Caco-2 (cell line): ENCODE measurements around the gene CRYBA1. TPM values are rescaled to one million over a fixed set of nuclear protein-coding genes. Genes with fewer than 3 reads are reported as not detected.

Experiments used
- BruUV-seq: library from RNA; stranded (reverse); fragments of 400-500 nt; replicated peaks from 2 replicates; lab custom pipeline; 2021; lab: Mats Ljungman, UMichigan
- CTCF ChIA-PET: fragments of 300-600 bp; sonication (Branson Sonifier 250); formaldehyde crosslinking; loops from one replicate; lab custom pipeline; 2022; ENCODE audit warnings: antibody characterized with exemption; lab: Charles Lee
- POLR2A ChIA-PET: fragments of 300-600 bp; sonication (Branson Sonifier 250); formaldehyde crosslinking; loops from one replicate; lab custom pipeline; 2022; ENCODE audit warnings: antibody characterized with exemption; lab: Charles Lee
- DNase-seq, 2 experiments: peaks; one replicate each; pipeline versions ENCODE4 v3.0.0 to v3.0.0-alpha.2; 2020 to 2022
- H3K27me3 ChIP-seq: replicated peaks from 2 replicates; pipeline ENCODE4 v1.6.0; 2011; ENCODE audit warnings: low read length; ENCODE audit not compliant: control insufficient read depth, insufficient read depth
- H3K36me3 ChIP-seq: 2 replicates; pipeline ENCODE4 v1.5.1; 2011; ENCODE audit warnings: low read length; ENCODE audit not compliant: control insufficient read depth, insufficient read depth
- H3K4me1 ChIP-seq: fragments of 250-450 bp; sonication (Bioruptor Pico); 2 replicates; pipeline ENCODE4 v1.5.1; 2020; ENCODE audit warnings: mild to moderate bottlenecking
- H3K4me3 ChIP-seq: 2 replicates; pipeline ENCODE4 v1.5.1; 2011; ENCODE audit warnings: low read depth, mild to moderate bottlenecking, control low read depth, low read length
- H3K9me3 ChIP-seq: fragments of 250-450 bp; sonication (Bioruptor Pico); 2 replicates; pipeline ENCODE4 v1.5.1; 2020; ENCODE audit warnings: mild to moderate bottlenecking, moderate library complexity
- H3K27ac Mint-ChIP-seq: one replicate; pipeline ENCODE4 v1.8.0; 2022; ENCODE audit warnings: mixed read lengths; ENCODE audit not compliant: unreplicated experiment
- H3K27me3 Mint-ChIP-seq: one replicate; pipeline ENCODE4 v1.8.0; 2022; ENCODE audit warnings: mixed read lengths; ENCODE audit not compliant: insufficient read depth, unreplicated experiment
- H3K36me3 Mint-ChIP-seq: one replicate; pipeline ENCODE4 v1.8.0; 2022; ENCODE audit warnings: mild to moderate bottlenecking, mixed read lengths; ENCODE audit not compliant: insufficient read depth, unreplicated experiment
- H3K4me1 Mint-ChIP-seq: one replicate; pipeline ENCODE4 v1.8.0; 2022; ENCODE audit warnings: low read depth, mixed read lengths; ENCODE audit not compliant: unreplicated experiment
- H3K4me3 Mint-ChIP-seq: one replicate; pipeline ENCODE4 v1.8.0; 2022; ENCODE audit warnings: mild to moderate bottlenecking, moderate library complexity, mixed read lengths; ENCODE audit not compliant: unreplicated experiment
- H3K9me3 Mint-ChIP-seq: one replicate; pipeline ENCODE4 v1.8.0; 2022; ENCODE audit warnings: mixed read lengths; ENCODE audit not compliant: unreplicated experiment
- CTCF ChIP-seq, 2 experiments: fragments of 200-600 bp in 1 of 2; IDR thresholded peaks; 1 replicate in 1 of 2; 2 replicates in 1 of 2; pipeline versions ENCODE4 v1.5.1 to v1.8.0; 2011 to 2022; ENCODE audit warnings: antibody characterized with exemption in 1 of 2, control low read depth in 1 of 2, inconsistent platforms in 1 of 2, low read depth in 1 of 2, low read length in 1 of 2, mild to moderate bottlenecking in 1 of 2, moderate library complexity in 1 of 2; ENCODE audit not compliant: insufficient read depth in 1 of 2, severe bottlenecking in 1 of 2, unreplicated experiment in 1 of 2
- intact Hi-C: fragments of 100-400 bp; cut with micrococcal nuclease; formaldehyde crosslinking; loops from one replicate; pipeline ENCODE4 v1.10.0; 2022; ENCODE audit not compliant: unreplicated experiment
- total RNA-seq: library from RNA; stranded (reverse); gene quantifications from 2 replicates; pipeline ENCODE4 v1.2.3, GENCODE V29; 2022

CRYBA1 gene
- total RNA-seq, 1 experiment from 2014 or later, result not detected

GRCh38 chr17:29205047-29205446 lies 41.6 kb upstream of the CRYBA1 start:
- H3K9me3 Mint-ChIP-seq, result no peaks in the 10 kb centered on the region
- H3K36me3 Mint-ChIP-seq, result no peaks in the 10 kb centered on the region
- no peaks in the 10 kb centered on the region for H3K4me1 ChIP-seq
- no peak overlapping the region for H3K4me3 Mint-ChIP-seq
- H3K27me3 Mint-ChIP-seq, result peaks cover 5% of the 10 kb centered on the region
- no peaks in the 10 kb centered on the region for H3K27me3 ChIP-seq
- BruUV-seq, result no TSS peak
- CTCF ChIA-PET, result interaction anchor here (0.6 kb wide), 2 partner anchors 25 to 161 kb away, joined by 3 read pairs; partner anchors contain the start of gene MYO18A
- POLR2A ChIA-PET, result no interaction called here
- H3K27ac Mint-ChIP-seq, result no peak overlapping the region
- intact Hi-C loops, result no loop called here
- TF ChIP-seq CTCF (IDR thresholded peaks at IDR 0.05; ENCODE audit: insufficient read depth in 1 of 2, low read depth in 1 of 2, low read length in 1 of 2, severe bottlenecking in 1 of 2, unreplicated experiment in 1 of 2), result no peak
- DNase-seq, result no peak
- H3K4me1 Mint-ChIP-seq, result peaks cover 5% of the 10 kb centered on the region
- no peak overlapping the region for H3K4me3 ChIP-seq
- no peaks in the 10 kb centered on the region for H3K9me3 ChIP-seq
- no peaks in the 10 kb centered on the region for H3K36me3 ChIP-seq

- no peak overlapping the region for H3K27ac Mint-ChIP-seq
- H3K4me3 Mint-ChIP-seq, result no peak overlapping the region
- TF ChIP-seq CTCF (IDR thresholded peaks at IDR 0.05; ENCODE audit: insufficient read depth in 1 of 2, low read depth in 1 of 2, low read length in 1 of 2, severe bottlenecking in 1 of 2, unreplicated experiment in 1 of 2), result no peak
- ChIA-PET CTCF (interaction anchor here (0.9 to 1.4 kb wide), 3 partner anchors 12 to 59 kb away, joined by 3 to 6 read pairs (median 4); no protein-coding TSS in a partner anchor), POLR2A (no interaction called here)
- no peak overlapping the region for H3K4me3 ChIP-seq
- no peaks in the 10 kb centered on the region for H3K4me1 Mint-ChIP-seq
- no peaks in the 10 kb centered on the region for H3K36me3 ChIP-seq
- H3K9me3 Mint-ChIP-seq, result no peaks in the 10 kb centered on the region
- no peak for DNase-seq
- H3K4me1 ChIP-seq, result no peaks in the 10 kb centered on the region
- no peaks in the 10 kb centered on the region for H3K27me3 ChIP-seq
- H3K9me3 ChIP-seq, result no peaks in the 10 kb centered on the region
- no peaks in the 10 kb centered on the region for H3K27me3 Mint-ChIP-seq
- no TSS peak for BruUV-seq
- H3K36me3 Mint-ChIP-seq, result no peaks in the 10 kb centered on the region
- intact Hi-C loops, result no loop called here
Measured at GRCh38 chr17:29207975-29208374, 38.7 kb upstream of the CRYBA1 start.

GRCh38 chr17:29209073-29209472 lies 37.6 kb upstream of the CRYBA1 start:
- intact Hi-C loops, result no loop called here
- Mint-ChIP-seq H3K27me3 (no peaks in the 10 kb centered on the region), H3K4me1 (no peaks in the 10 kb centered on the region), H3K4me3 (no peak overlapping the region), H3K36me3 (no peaks in the 10 kb centered on the region), H3K27ac (no peak overlapping the region), H3K9me3 (no peaks in the 10 kb centered on the region)
- no peak for TF ChIP-seq CTCF (IDR thresholded peaks at IDR 0.05; ENCODE audit: insufficient read depth in 1 of 2, low read depth in 1 of 2, low read length in 1 of 2, severe bottlenecking in 1 of 2, unreplicated experiment in 1 of 2)
- ChIA-PET CTCF (interaction anchor here (0.7 to 2.0 kb wide), 2 partner anchors 54 to 60 kb away, joined by 3 to 10 read pairs; no protein-coding TSS in a partner anchor), POLR2A (no interaction called here)
- BruUV-seq, result no TSS peak
- Histone ChIP-seq H3K4me1 (no peaks in the 10 kb centered on the region), H3K9me3 (no peaks in the 10 kb centered on the region), H3K27me3 (no peaks in the 10 kb centered on the region), H3K36me3 (no peaks in the 10 kb centered on the region), H3K4me3 (no peak overlapping the region)
- DNase-seq, result no peak
